Measurements from ENCODE around the gene WNT11.
A peak's percentile ranks its signal among the peaks of the same experiment; 100 is the strongest.

WNT11 gene

GRCh38 chr11:76218449-76219178 lies 12.3 kb upstream of the WNT11 start:
- no peak for DNase-seq (ENCODE audit: low spot score)

DNA sequence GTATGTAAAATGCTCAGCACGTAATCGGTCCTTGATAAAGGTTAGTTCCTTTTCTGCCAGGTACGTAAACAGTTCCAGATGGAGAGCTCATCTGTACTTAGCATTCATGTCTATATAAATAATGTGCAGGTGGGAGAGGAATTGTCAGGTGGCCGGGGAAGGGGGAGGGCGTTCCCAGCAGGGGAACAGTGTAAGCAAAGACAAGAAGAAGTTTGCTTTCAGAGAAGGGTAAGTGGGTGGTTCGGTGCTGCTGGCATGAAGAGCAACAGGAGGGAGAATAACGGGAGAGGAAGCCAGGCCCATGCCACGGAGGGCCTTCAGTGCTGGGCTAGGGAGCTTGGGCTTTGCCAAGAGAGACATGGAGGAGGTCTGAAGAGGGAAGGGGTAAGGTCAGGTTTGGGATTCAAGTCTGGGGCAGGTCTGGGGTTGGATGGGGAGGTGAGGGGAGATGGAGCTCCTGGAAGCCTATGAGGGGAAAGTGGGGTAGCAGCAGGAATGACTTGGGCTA lies 11.4 kb upstream of the WNT11 start:
- no peak for DNase-seq (ENCODE audit: low spot score)

- DNase-seq (ENCODE audit: low spot score): no peak
Measured at GRCh38 chr11:76216536-76217325, 10.4 kb upstream of the WNT11 start.

DNA sequence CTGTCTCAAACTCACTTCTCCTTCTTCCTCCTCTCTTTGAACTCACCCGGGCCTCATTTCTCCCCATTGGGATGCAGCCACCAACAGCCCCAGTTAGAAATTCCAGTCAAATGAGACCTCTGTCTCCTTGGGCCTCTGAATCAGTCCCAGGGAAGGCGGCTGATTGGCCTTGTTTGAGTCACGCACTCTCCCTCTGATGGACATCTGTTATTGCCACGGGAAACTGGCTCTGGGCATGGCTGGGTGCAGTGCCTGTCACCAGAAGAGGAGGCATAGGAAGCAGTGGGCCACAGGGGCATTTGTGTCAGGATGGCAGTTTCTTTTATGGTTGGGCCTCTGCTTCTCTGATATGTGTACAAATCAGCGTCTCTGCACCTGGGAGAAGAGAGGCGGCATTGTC lies 9.6 kb upstream of the WNT11 start:
- DNase-seq (ENCODE audit: low spot score): no peak

- no peak for DNase-seq (ENCODE audit: low spot score)
Measured at GRCh38 chr11:76214968-76215548, 8.8 kb upstream of the WNT11 start.

GRCh38 chr11:76214186-76214585 lies 7.9 kb upstream of the WNT11 start:
- no peak for DNase-seq (ENCODE audit: low spot score)

DNA sequence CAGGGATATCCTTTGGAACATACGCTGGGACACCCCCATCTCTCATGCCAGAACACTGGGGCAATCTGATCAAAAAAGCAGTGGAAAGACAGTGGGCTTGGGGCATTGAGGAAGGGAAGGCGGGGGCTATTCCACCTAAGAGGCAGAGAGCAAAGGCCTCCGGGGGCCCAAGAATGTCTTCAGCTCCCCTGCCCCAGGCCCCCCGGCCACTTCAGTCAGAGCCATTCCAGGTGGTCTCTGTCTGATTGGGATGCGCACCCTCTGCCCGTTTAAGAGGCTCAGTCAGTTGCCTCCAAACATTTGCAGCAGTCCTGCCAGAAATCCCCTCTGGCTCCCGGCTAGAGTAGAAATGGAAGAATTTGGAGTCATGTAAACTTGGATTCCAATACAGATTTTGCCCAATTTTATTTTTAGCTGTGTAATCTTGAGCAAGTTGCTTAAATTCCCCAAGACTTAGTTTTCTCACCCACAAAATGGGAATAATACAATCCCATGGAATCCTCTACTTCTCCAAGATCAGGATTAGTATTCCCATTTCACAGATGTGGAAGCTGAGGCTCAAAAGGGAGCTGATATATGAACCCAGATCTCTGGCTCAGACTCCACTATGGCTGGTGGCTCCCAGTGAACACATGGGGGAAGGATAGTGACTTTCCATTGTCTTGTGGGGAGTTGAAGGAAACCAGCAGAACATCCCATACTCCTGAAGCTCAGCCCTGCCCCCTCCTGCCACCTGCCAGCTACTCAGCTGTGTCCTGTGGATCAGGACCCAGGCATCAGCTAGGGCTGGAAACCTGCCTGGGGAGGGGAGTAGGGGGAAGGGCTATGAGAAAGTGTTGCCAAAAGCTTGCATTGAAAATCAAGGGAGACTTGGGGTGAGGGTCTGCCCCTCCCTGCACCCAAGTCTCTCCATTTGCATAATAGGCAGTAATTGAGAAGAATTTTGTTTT lies 6.1 kb upstream of the WNT11 start:
- DNase-seq (ENCODE audit: low spot score): no peak

- DNase-seq (ENCODE audit: low spot score): no peak
Measured at GRCh38 chr11:76210931-76211851, 4.9 kb upstream of the WNT11 start.

GRCh38 chr11:76209973-76210930 lies 4.0 kb upstream of the WNT11 start:
- DNase-seq (ENCODE audit: low spot score): peak; percentile 9

DNA sequence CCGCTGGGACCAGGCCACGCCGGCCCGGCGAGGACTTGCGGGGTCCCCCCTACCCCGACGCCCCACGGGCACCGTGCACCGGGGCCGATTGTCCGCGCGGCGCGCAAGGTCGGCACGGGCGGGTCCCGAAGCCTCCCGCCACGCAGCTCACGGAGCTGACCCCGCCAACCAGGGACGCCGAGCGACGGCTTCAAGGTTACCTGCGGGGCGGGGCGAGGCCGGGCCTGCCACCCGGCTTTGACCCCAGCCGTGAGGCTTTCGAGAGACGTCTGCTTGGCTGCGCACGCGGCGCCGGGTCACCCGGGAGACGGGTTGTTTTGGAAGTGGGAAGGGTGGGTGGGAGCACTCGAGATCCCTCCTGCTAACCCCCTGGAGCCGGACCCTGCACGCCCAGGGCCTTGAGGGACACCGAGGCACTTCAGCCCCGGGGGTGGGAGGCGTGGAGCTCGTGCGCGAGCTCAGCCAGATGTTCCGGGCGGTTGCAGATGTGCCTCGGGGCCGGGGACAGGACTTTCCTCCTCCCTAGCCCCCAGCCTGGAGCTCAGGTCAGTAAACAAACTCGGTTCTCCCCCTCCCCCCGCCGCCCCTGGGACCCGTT lies 3.2 kb upstream of the WNT11 start:
- peak; percentile 5 for DNase-seq (ENCODE audit: low spot score)

DNA sequence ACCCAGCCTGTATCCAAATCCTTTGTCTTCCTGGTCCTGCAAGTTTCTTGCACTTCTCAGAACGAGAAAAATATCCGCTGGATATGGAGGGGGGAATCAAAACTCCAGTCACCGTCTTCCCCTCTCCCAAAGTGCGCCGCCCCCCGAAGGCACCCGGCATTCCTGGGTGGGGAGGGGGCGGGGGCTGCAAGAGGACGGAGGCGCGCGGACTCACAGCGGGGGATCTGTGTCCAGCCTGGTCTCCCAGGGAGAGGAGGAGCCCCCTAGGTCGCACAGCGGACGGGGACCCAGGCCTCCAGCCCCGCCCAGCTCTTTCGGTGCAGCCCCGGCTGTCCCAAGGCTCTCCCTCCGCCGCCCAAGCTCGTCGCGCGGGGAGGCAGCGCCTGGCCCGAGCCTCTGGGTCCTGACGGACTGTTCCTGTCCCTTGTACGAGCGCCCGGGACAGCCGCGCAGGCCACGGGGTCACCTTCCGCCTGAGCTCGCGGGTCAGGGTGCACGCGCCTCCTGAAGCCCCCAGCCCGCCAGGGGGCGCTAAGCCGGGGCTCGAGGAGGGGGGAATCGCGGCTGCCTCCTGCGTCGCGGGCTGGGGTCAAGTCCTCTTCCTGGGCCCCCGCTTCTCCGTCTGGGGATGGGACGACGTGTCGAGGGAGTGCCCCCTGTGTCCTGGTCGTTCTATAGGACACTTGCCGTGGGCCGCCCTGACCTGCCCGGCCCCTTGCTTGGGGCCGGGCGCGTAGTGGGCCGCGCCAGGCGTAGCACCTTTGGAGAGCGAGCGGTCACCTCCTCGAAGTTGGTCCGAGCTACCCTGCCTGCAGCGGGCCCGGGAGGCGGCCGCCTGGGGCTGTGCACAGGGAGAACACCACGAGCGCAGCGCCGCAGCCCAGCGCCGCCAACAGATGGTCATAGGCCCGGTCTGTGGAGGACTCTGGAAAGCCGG lies 2.4 kb upstream of the WNT11 start:
- DNase-seq (ENCODE audit: low spot score): peak; percentile 78

DNA sequence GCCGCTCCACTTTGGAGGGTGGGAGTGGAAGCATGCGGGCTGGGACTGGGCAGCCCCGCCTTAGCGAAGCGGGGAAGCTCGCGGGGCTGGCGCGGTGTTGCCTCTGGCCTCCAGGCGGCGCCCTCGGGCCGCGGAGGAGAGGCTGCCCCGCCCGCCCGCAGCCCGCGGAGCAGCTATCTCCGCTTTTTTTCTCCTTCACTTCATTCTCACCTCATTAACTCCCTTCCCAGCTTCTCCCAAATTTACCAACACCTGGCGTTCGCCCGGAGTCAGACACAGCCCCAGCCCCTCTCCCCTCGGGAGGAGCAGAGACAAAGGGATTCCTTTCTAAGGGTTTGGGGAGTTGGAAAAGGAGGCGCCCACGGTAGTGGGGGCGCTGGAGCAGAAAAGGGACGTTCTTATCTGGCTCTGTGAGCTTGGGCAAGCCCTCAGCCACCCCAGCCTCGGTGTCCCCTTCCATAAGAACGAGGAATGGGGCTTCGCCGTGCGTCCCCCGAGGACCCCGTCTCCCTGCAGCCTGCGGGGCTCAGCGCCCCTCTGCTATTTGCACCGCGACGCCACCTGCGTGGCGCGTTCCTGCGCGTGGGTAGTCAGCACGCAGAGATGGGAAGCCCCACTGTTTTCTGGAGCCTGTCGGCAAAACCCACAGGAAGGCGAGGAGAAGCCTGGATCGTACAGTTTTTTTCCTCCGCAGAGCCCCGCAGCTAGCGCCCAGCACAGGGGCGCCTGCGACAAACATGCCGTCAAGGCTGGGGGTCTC lies 1.5 kb upstream of the WNT11 start:
- DNase-seq (ENCODE audit: low spot score): peak; percentile 71

- no peak for DNase-seq (ENCODE audit: low spot score)
Measured at GRCh38 chr11:76206077-76206326, 300 bp downstream of the WNT11 start.

DNA sequence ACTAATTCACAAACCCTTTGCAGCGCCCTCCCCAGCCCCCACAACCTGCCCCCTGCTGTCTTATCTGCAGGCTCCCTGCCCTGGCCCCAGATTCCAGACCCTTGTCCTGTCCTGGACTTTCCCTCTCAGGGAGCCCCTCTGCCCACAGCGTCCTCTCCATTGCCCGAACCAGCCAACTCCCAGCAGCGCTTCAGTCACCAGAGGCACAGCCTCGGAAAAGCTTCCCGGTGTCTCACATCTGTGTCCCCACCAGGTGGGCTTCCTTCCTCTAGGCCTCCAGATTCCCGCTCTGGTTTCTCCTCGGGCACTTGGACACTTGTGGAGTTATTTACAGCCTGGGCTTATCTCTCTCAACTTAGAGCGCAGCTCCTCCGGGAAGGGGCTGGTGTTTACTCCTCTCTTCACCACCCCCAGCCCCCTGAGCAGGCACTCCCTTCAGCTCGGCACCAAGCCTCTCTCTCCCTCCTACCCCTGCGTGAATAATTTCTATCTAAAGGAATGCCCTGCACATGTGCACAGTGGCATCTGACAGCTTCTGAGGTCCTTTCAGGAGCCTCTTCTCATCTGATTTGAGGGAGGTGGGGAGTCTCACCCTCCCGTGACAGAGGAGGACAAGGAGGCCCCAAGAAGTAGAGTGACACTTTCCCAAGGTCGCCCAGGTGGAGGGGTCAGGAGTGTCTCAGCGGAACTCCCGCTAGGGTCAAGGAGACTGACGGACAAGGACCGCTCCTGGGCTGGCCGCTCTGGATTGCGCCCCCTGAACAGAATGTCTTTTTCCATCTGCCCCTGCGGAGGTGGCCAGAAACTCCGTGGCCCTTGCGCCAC lies 838 bp downstream of the WNT11 start:
- no peak for DNase-seq (ENCODE audit: low spot score)

DNA sequence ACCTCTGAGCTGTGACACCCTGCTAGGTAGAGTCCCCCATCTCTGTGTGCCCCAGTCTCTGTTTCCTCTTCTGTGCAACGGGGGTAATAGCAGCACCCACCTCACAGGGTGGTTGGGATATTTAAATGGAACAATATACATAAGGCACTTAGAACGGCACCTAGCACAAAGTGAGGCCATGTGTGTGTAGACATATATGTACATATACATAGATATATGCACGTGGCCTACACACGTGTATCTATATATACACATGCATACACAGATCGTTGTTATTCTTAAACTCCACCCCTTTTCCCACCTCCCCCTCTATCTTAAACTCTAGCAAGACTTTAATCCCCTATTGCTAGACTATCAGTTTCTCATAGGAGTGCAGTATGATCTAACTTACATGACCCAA lies 2.4 kb downstream of the WNT11 start:
- DNase-seq (ENCODE audit: low spot score): no peak

- DNase-seq (ENCODE audit: low spot score): no peak
Measured at GRCh38 chr11:76203131-76203925, 3.0 kb downstream of the WNT11 start.
